Measurements from ENCODE around the gene EPHA6. TPM values are rescaled to one million over a fixed set of nuclear protein-coding genes. Genes with fewer than 3 reads are reported as not detected.

Gene EPHA6
- total RNA-seq, 1 experiment from 2014 or later = 1.1 TPM

- BruUV-seq (replicated peaks) = no TSS peak
- TF ChIP-seq CTCF (IDR thresholded peaks at IDR 0.05; ENCODE audit: unreplicated experiment) = no peak
- Mint-ChIP-seq H3K27ac (ENCODE audit: unreplicated experiment) (no peak overlapping the region), H3K4me3 (ENCODE audit: low read depth, unreplicated experiment) (no peak overlapping the region), H3K36me3 (ENCODE audit: insufficient read depth, unreplicated experiment) (no peaks in the 10 kb centered on the region), H3K4me1 (ENCODE audit: low read depth, unreplicated experiment) (peaks cover 12% of the 10 kb centered on the region), H3K9me3 (ENCODE audit: low read depth, unreplicated experiment) (no peaks in the 10 kb centered on the region), H3K27me3 (ENCODE audit: unreplicated experiment) (no peaks in the 10 kb centered on the region)
- intact Hi-C loops (cut with micrococcal nuclease; ENCODE audit: unreplicated experiment) = no loop called here
- no peak for DNase-seq
- CTCF ChIA-PET = interaction anchor here (0.5 kb wide), 1 partner anchor 804 kb away, joined by 7 read pairs; no protein-coding TSS in a partner anchor
Observed at GRCh38 chr3:96959474-96959873, 145.1 kb downstream of the EPHA6 start.

GRCh38 chr3:96959901-96960641 lies 145.7 kb downstream of the EPHA6 start:
- intact Hi-C loops (cut with micrococcal nuclease; ENCODE audit: unreplicated experiment) = no loop called here
- H3K27ac Mint-ChIP-seq (ENCODE audit: unreplicated experiment) = peak overlapping the region; percentile 44
- CTCF ChIA-PET = interaction anchor here (0.5 kb wide), 1 partner anchor 803 kb away, joined by 7 read pairs; no protein-coding TSS in a partner anchor

GRCh38 chr3:96960661-96961330 lies 146.4 kb downstream of the EPHA6 start:
- TF ChIP-seq CTCF (IDR thresholded peaks at IDR 0.05; ENCODE audit: unreplicated experiment) = no peak
- peaks cover 12% of the 10 kb centered on the region for H3K4me1 Mint-ChIP-seq (ENCODE audit: low read depth, unreplicated experiment)
- CTCF ChIA-PET = no interaction called here
- H3K27me3 Mint-ChIP-seq (ENCODE audit: unreplicated experiment) = no peaks in the 10 kb centered on the region
- no peak for DNase-seq
- H3K36me3 Mint-ChIP-seq (ENCODE audit: insufficient read depth, unreplicated experiment) = no peaks in the 10 kb centered on the region
- no peaks in the 10 kb centered on the region for H3K9me3 Mint-ChIP-seq (ENCODE audit: low read depth, unreplicated experiment)
- BruUV-seq (replicated peaks) = no TSS peak
- intact Hi-C loops (cut with micrococcal nuclease; ENCODE audit: unreplicated experiment) = no loop called here
- H3K27ac Mint-ChIP-seq (ENCODE audit: unreplicated experiment) = peak overlapping the region; percentile 44
- H3K4me3 Mint-ChIP-seq (ENCODE audit: low read depth, unreplicated experiment) = no peak overlapping the region

More at GRCh38 chr3:96959901-96960641, 145.7 kb downstream of the EPHA6 start:
- no TSS peak for BruUV-seq (replicated peaks)
- Mint-ChIP-seq H3K4me1 (ENCODE audit: low read depth, unreplicated experiment) (peaks cover 12% of the 10 kb centered on the region), H3K27me3 (ENCODE audit: unreplicated experiment) (no peaks in the 10 kb centered on the region), H3K9me3 (ENCODE audit: low read depth, unreplicated experiment) (no peaks in the 10 kb centered on the region), H3K36me3 (ENCODE audit: insufficient read depth, unreplicated experiment) (no peaks in the 10 kb centered on the region), H3K4me3 (ENCODE audit: low read depth, unreplicated experiment) (no peak overlapping the region)
- no peak for DNase-seq
- TF ChIP-seq CTCF (IDR thresholded peaks at IDR 0.05; ENCODE audit: unreplicated experiment) = no peak

GRCh38 chr3:96961576-96961975 lies 147.2 kb downstream of the EPHA6 start:
- H3K9me3 Mint-ChIP-seq (ENCODE audit: low read depth, unreplicated experiment) = no peaks in the 10 kb centered on the region
- intact Hi-C loops (cut with micrococcal nuclease; ENCODE audit: unreplicated experiment) = no loop called here
- DNase-seq = no peak
- no peaks in the 10 kb centered on the region for H3K36me3 Mint-ChIP-seq (ENCODE audit: insufficient read depth, unreplicated experiment)
- no peaks in the 10 kb centered on the region for H3K27me3 Mint-ChIP-seq (ENCODE audit: unreplicated experiment)
- no peak for TF ChIP-seq CTCF (IDR thresholded peaks at IDR 0.05; ENCODE audit: unreplicated experiment)
- H3K27ac Mint-ChIP-seq (ENCODE audit: unreplicated experiment) = no peak overlapping the region
- peaks cover 12% of the 10 kb centered on the region for H3K4me1 Mint-ChIP-seq (ENCODE audit: low read depth, unreplicated experiment)
- CTCF ChIA-PET = no interaction called here
- H3K4me3 Mint-ChIP-seq (ENCODE audit: low read depth, unreplicated experiment) = no peak overlapping the region
- no TSS peak for BruUV-seq (replicated peaks)

Measured in Calu3 (cell line).